NCI-H2196 treated with DMSO at 0.1 percent for 48 hours (cell line): Measurements from ENCODE around the gene MROH7.

Experiments used
- DNase-seq: peaks from one replicate; lab custom pipeline; 2025; ENCODE audit not compliant: unreplicated experiment; lab: John Stamatoyannopoulos, UW

The MROH7 gene

GRCh38 chr1:54694771-54695170, 53.2 kb downstream of the MROH7 start:
- no peak for DNase-seq

- DNase-seq, result no peak
Measured at GRCh38 chr1:54695221-54695620, 53.6 kb downstream of the MROH7 start.

- no peak for DNase-seq
Measured at GRCh38 chr1:54695764-54696163, 54.2 kb downstream of the MROH7 start.

GRCh38 chr1:54696262-54696661, 54.7 kb downstream of the MROH7 start:
- DNase-seq, result no peak

- no peak for DNase-seq
Measured at GRCh38 chr1:54697896-54698295, 56.3 kb downstream of the MROH7 start.

GRCh38 chr1:54698346-54698745, 56.8 kb downstream of the MROH7 start:
- no peak for DNase-seq

GRCh38 chr1:54699936-54700525, 58.4 kb downstream of the MROH7 start:
- no peak for DNase-seq

GRCh38 chr1:54701066-54701465, 59.5 kb downstream of the MROH7 start:
- DNase-seq, result no peak

- no peak for DNase-seq
Measured at GRCh38 chr1:54701996-54702395, 60.4 kb downstream of the MROH7 start.

GRCh38 chr1:54703471-54703870, 61.9 kb downstream of the MROH7 start:
- DNase-seq, result no peak

- DNase-seq, result no peak
Measured at GRCh38 chr1:54705153-54705552, 63.6 kb downstream of the MROH7 start.

GRCh38 chr1:54706419-54706818, 64.8 kb downstream of the MROH7 start:
- DNase-seq, result no peak

- DNase-seq, result no peak
Measured at GRCh38 chr1:54708385-54708784, 66.8 kb downstream of the MROH7 start.

GRCh38 chr1:54709547-54710292, 68.1 kb downstream of the MROH7 start:
- DNase-seq, result no peak

- no peak for DNase-seq
Measured at GRCh38 chr1:54710434-54710833, 68.8 kb downstream of the MROH7 start.

- no peak for DNase-seq
Measured at GRCh38 chr1:54710841-54711240, 69.3 kb downstream of the MROH7 start.

- DNase-seq, result no peak
Measured at GRCh38 chr1:54711536-54711935, 70.0 kb downstream of the MROH7 start.

GRCh38 chr1:54714881-54715492, 73.4 kb downstream of the MROH7 start:
- no peak for DNase-seq

- peak; percentile 62 for DNase-seq
Measured at GRCh38 chr1:54715493-54716298, 74.1 kb downstream of the MROH7 start, which contains the start of gene TTC4. Gene TTC4, plus strand, starts transcription at chr1:54715861. Its CDS starts 48 bp downstream, at chr1:54715909.

GRCh38 chr1:54716299-54717047, 74.9 kb downstream of the MROH7 start:
- no peak for DNase-seq

GRCh38 chr1:54721719-54722118, 80.1 kb downstream of the MROH7 start:
- no peak for DNase-seq
